Left kidney (tissue), 2 donors: ENCODE results near the gene STK11. TPM values are rescaled to one million over a fixed set of nuclear protein-coding genes. Genes with fewer than 3 reads are reported as not detected.
"Not testable (repeated sequence)": the region's sequence is repeated elsewhere in the genome, so short reads cannot be mapped to it uniquely, and the experiment has no call there.

ENCODE experiments used
- DNase-seq: peaks from one replicate; pipeline ENCODE4 v3.0.0-alpha.2; 2013
- polyA plus RNA-seq: library from polyadenylated mRNA; unstranded; fragments of 120-200 nt; gene quantifications from one replicate; pipeline ENCODE4 v1.2.1, GENCODE V29; 2013; ENCODE audit not compliant: insufficient read length

STK11 gene
- polyA plus RNA-seq, 1 donor: 56.2 TPM

GRCh38 chr19:1206864-1207450 is 1.4 kb downstream of the STK11 start:
- no peak for DNase-seq

- not testable (repeated sequence) for DNase-seq
Observed at GRCh38 chr19:1208830-1209229, 3.3 kb downstream of the STK11 start.

- DNase-seq: no peak
Observed at GRCh38 chr19:1210227-1210538, 4.6 kb downstream of the STK11 start.

- DNase-seq: no peak
Observed at GRCh38 chr19:1211494-1212234, 6.1 kb downstream of the STK11 start.

GRCh38 chr19:1213391-1214286 is 8.1 kb downstream of the STK11 start:
- DNase-seq: no peak

- no peak for DNase-seq
Observed at GRCh38 chr19:1214299-1214861, 8.8 kb downstream of the STK11 start.

- DNase-seq: no peak
Observed at GRCh38 chr19:1214862-1215731, 9.5 kb downstream of the STK11 start.

- DNase-seq: no peak
Observed at GRCh38 chr19:1216756-1217155, 11.2 kb downstream of the STK11 start.

GRCh38 chr19:1217366-1217765 is 11.8 kb downstream of the STK11 start:
- DNase-seq: no peak

GRCh38 chr19:1218751-1219567 is 13.4 kb downstream of the STK11 start:
- no peak for DNase-seq

- DNase-seq: no peak
Observed at GRCh38 chr19:1219786-1220476, 14.4 kb downstream of the STK11 start.

- no peak for DNase-seq
Observed at GRCh38 chr19:1220477-1220930, 14.9 kb downstream of the STK11 start.

GRCh38 chr19:1220976-1221903 is 15.7 kb downstream of the STK11 start:
- DNase-seq: no peak

GRCh38 chr19:1221904-1222255 is 16.3 kb downstream of the STK11 start:
- no peak for DNase-seq

GRCh38 chr19:1222394-1222793 is 16.8 kb downstream of the STK11 start:
- no peak for DNase-seq

- no peak for DNase-seq
Observed at GRCh38 chr19:1223018-1223855, 17.7 kb downstream of the STK11 start.

GRCh38 chr19:1224047-1224825 is 18.7 kb downstream of the STK11 start:
- no peak for DNase-seq
